Endometrium (tissue), 2 donors: ENCODE results near the gene NINL.

Source experiments
- FAIRE-seq: peaks from 2 replicates; lab custom pipeline; 2012; peaks lifted over from hg19 to GRCh38; lab: Jason Lieb, UNC
- donor health status: control.
- donor health status: control.

Gene NINL

DNA sequence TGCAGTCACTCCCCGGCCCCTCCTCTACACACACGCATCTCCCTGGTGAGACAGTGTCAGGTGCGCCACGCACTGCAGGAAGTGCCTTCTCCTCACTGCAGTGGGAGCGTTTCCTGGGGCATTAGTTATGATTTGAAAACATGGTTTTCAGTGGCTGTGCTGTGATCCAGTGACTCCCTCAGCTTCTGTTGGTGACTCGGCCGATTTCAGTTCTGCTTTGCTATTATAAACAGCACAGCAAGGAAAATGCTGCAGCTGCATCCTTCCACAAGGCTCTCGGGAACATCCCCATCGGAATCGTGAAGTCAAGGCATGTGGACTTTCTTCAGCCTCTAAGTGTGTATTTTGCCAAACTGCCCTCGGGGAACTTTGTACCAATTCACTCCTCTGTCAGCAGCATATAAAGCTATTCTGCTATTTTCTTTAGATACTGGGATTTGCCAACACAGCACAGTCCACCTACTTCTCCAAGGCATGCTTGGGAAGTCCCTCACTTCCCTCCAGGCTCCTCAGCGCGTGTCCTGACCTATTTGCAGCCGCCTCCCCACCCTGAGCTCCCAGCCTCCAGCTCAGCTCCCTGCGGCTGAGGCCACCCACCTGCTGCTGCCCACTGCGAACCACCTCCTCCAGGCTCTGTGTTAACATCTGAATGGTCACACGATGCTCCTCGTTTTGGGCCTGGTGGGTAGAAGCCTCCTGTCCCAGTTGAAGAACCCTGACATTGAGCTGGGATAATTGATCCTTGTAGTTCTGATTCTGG, 123.4 kb downstream of the NINL start:
- no peak for FAIRE-seq

DNA sequence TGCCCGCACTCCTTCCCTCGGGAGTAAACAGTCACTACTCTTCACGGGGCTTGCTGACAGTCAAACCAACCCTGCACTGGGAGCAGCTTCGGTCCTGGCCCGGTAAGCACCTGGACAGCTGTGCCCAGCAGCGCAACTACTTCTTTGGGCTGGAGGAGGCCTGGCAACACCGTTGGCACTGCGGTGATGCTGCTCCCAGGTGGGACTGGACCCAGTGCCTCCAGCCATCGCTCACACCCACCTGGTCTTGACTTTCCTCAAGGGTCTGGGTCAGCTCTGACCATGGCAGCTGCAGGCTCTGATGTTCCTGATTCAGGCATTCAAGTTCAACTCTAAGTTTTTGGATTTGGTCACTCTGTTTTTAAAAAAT, 124.1 kb downstream of the NINL start:
- no peak for FAIRE-seq

DNA sequence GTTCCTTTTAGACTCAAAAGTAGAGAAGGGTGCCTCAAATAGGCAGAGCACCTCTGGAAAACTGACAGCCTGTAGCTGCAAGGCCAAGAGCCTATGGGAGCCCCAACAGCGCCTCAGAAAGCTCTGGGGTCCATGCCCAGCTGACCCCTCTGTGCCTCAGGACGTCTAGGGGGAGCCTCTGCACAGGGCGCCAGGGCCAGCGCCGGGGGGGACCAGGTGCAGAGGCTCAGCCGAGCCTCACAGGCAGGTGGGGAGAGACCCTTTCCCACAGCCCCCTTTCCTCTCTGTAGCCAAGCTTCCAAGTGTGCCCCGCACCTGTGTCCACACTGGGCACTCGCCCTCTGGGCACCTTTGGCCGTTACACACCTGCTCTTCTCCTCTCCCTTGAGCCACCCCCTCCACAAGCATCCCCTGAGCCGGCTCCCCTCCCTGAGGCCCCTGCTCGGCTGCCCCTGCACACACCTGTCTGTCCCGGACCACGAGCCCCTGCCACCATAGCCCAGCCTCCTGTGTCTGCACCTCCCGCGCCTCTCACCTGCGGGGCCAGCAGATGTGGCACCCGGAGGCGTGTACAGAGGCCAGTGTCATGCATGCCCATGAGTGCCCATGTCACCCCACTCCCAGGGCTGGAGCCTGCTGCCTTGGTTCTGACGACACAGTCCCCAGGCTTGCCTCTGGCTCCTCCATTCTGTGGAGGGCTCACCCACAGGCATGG, 124.6 kb downstream of the NINL start:
- no peak for FAIRE-seq

DNA sequence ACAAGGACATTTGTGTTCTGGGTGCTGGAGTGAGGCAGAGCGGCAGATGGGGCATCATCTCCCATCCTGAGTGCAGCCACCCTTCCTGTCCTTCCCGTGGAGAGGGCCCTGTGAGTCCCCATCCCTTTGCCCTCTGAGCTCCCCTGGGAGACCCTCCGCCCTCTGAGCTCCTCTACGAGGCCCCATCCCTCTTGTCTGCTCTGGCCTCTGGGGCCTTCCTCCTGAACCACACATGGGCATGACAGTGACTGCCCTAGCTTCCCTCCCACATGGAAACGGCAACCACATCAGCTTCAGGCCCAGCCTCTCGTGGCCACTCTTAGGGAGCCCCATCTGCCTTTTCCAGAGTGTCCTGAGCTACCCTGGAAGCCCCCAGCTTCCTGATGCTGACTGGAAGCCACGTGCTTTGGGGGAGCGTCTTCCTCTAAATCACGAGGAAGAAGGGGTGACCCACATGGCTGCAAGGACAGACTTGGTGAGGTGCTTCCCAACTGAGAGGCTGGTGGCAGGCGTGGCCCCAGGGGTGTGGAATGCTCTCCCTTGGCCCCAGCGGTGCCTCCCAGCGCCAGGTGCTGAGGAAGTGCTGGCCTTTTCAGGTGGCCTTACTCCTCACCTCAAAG, 125.3 kb downstream of the NINL start:
- FAIRE-seq, result no peak

DNA sequence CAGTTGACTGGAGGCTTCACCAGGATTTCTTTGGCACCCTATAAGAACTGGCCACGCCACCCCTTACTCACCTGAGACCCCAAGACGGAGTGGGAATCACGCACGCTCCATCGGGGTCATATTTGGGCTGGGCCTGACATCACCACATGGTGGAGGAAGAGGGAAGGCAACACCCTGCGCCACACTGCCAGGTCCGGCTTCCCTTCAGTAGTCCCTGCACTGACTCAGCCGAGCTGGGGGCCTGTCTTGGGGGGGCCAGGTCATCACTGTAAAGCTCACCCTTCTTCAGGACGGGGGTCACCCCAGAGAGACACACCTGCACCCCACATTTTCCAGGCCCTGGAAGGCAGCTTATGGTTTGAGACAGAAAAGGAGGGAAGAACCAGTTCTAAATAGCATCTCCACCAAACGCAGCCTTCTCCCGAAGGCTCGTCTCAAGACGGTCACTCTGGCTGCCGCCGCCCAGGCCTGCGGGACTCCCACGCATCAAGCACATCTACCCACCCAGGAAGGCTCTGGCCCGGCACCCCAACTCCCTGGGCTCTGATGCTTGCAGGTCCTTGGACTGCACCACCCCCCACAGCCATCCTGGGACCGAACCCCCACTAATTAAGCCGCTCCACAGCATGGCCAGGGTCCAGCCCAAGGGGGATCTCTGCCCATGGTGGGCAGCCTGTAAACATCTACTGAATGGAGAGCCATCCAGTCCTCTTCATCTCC, 126.1 kb downstream of the NINL start:
- FAIRE-seq, result no peak

DNA sequence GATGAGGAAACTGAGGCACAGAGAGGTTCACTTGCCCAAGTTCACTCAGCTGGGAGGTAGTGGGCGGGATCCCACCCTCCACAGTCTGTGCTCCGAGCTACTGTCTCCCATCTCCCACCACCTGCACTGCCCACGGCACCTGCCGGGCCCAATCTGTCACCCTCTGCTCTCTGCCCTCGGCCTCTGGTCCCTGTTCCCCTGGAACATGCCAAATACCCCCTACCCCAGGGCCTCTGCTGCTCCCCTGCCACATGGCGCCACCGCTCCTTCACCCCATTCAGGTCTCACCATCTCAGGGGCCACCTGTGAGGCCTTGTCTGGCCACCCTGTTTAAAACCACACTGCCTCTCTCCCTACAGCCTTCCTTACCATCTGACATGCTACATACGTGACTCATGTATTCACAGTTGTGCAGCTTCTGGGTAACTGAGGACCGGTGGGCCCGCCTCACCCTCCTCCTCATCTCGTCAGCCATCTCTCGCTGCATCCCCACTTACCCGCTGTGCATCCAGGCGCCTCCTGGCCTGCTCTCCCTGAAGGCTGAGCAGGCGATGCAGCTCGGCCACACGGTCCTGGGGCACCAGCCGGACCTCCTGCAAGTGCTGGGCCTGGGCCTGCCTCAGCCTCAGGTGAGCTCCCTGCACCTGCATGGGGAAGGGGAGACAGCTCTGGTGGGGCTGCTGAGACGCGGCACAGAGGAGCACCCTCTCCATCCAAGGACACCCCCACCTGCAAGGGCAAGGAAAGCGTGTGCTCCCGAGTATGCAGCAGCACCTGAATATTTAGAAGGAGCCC, 127.2 kb downstream of the NINL start:
- FAIRE-seq, result no peak

DNA sequence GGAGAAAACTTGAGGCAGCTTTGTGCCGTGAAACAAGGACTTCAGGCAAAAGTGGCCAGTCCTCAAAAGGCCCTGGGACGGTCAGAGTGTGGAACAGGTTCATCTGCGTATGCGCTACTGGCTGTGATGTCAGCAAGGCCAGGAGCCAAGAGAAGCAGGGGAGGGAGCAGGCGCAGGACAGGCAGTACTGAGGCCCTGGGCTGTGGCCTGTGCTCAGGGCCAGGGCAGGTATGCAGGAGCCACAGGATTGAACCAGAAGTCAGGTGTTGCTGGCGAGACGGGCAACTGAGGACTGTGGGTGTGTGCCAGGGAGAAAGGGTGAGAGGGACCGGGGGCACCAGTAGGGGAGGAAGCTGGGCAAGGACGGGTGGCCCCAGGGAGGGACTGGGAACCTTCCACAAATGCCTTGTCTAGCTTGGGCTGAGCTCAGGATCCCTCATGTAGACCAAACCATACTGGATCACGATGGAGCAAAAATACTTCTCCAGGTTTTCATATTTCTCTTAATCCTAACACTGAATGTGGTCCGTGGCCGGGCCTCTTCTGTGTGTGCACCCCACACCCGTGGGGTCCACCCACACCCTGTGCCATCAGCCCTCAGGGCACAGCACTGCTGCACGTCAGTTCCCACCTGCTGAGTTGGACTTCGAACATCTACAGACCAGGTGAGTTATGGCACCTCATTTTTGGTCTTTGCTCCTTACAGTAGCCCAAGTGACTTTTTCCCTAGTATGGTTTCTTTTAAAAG, 131.0 kb downstream of the NINL start:
- FAIRE-seq, result no peak

DNA sequence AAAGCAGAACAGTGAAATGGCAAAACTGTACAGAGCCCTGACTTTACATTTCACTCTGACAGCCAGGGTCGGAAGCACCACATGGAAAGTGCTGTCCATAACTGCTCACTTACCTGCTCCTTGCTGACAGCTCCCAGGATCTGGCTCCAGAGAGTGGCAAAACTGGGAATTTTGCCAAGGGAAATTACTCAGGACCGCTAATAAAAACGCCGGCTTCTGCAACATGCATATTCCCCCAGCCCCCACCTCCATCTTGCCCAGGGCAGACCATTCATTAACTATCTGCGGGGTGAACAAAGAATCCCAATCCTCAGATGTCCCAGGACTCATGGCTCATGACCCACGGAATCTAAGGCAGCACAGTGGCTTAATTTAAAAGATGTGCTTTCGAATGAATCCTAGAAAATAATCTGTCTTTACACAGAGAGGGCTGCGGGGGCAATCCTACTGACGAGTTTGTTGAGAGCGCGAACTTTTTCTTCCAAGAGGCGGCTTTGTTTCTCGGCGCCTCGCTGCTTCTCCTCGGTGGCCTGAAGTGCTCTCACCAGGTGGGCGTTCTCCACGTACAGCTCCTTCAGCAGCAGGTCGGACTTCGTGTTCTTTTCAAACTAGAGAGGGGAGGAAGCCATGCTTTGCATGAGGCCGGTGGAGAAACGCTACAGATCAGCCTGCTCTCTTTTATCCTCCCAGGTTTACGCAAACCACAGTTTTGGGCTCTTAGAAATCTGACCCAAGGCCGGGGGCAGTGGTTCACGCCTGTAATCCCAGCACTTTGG, 132.1 kb downstream of the NINL start:
- no peak for FAIRE-seq

DNA sequence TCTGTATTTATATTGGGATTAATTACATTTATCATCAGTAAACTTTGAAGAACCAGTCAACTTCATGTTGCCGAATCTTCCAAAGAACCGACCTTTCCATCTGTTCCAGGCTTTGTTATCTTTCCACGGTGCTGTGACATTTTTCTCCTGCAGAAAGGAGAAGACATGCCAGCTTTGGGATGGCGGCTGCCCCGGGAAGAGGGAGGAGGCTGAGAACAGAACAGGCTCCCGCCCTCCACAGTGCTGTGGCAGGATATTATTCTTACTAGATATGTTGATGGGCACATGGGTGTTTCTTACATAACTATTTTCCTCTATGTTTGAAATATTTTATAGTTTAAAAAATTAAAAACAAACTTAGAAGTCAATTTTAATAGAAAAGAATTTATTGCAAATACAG, 133.0 kb downstream of the NINL start:
- FAIRE-seq, result no peak

DNA sequence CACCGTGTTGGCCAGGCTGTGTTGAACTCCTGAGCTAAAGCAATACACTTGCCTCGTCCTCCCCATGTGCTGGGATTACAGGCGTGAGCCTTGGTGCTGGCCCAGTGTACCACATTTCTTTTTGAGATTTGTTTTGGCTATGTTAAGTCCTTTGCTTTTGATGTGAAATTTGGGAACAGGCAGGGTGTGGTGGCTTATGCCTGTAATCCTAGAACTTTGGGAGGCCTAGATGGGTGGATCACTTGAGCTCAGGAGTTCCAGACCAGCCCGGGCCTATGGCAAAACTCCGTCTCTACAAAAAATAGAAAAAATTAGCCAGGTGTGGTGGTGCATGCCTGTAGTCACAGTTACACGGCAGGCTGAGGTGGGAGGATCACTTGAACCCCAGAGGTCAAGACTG, 137.7 kb downstream of the NINL start:
- FAIRE-seq, result no peak

DNA sequence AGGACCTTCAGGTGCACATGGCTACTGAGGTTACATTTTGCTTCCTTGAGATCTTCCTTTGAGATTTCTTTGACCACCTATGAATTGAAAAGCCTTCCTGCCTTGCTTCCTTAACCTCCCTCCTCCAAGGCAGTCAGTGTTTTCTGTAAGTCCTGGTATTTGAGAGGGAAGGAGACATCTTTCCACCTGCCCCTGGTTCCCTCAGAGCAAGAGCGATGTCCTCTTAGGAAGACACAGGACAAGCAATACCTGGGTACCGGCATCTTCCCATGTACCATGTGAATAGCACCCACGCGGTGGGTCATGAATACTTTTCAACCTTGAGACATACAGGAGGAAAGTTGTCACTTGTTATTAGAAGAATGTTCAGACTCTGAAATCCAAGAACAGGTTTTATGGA, 140.8 kb downstream of the NINL start:
- FAIRE-seq, result no peak

DNA sequence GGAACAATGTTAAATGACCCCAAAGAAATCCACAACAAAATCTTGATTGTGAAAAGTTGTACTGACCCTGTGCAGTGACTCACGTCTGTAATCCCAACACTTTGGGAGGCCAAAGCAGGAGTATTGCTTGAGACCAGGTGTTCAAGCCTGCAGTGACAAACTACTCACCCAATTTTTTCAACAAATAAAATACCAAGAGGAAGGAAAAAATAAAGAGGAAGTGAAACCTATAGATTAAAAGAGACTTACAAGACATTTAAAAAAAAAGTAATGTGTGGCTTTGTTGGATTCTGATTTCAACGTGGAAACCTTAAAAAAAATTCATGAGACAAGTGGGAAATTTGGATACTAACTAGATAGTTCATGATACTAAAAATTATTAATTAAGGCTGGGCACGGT, 146.0 kb downstream of the NINL start:
- FAIRE-seq, result no peak

DNA sequence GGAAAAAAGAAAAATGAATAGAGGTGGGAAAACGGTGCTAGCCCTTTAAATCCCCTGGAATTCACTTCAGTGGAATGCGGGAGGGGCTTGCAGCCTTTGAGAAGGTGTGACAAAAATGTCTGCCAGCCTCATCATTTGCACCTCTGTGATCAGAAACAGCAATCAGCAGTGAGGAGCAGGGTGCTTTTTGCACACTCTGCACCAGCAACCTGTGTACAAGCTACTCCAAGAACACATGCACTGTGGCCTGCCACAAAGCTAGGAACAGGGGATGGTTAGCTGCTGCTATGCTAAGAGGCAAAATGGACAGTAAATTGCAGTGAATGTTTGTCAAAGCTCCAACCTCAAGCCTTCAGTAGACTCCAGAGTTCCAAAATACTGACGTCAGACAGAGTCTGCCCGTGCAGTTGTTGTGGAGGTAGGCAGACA, 148.2 kb downstream of the NINL start:
- no peak for FAIRE-seq

DNA sequence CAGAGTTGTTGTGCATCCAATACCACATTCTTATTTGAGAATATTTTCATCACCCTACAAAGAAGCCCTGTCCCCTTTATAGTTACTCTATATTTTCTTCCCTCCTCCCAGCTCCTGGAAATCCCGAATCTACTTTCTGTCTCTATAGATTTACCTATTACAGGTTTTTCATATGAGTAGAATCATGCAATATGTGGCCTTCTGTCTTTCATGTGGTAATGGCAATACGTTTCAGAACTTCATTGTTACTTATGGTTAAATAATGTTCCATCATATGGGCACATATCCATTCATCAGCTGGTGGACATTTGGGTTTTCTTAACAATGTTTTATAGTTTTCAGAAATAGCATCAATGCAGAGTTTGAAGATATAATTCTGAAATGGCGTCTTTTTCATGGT, 160.8 kb downstream of the NINL start:
- FAIRE-seq, result no peak

DNA sequence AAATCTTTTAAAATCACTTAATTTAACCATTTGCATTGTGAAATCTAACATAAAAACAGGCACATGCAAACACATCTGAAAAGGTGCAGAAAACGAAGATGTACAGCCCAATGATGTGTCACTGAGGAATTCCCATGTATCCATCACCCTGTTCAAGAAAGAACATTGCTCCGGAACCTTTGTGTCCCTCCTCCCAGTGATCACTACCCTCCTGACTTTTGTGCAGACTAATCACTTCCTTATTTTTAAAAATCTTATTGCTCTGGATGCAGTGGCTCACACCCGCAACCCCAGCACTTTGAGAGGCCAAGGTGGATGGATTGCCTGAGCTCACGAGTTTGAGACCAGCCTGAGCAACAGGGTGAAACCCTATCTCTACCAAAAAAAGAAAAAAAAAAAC, 163.3 kb downstream of the NINL start:
- FAIRE-seq, result no peak

DNA sequence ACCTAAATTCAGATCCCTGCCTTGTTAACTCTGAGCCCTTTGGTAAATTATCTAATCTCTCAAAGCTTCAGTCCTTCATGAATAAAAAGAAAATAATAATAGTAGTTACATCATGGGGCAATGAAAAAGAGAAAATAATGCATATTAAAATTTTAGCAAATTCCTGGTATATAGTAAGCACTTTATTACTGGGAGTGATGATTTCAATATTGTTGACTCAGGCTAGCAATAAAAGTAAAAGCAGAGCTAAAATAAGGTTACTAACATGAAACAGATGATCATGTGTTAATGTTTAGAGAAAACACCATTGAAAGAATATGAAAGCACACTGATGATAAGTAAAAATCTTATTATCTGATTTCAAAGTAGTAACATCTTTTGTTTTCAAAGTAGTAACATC, 164.2 kb downstream of the NINL start:
- FAIRE-seq, result peak; percentile 99

DNA sequence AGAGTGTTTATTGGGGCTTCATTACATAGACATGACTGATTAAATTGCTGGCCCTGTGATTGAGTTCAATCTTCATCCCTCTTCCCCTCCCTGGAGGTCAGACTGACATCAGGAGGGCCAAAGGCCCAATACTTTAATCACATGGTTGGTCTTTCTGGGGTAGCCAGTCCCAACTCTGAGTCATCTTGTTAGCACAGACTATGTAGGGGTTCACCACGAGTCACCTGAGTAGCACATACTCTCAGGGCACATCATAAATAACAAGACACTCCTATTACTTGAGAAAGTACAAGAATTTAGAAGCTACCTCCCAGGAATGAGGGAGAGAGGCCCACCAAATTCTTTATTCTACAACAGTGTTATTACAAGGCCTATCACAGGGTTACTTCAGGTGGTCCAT, 166.6 kb downstream of the NINL start:
- no peak for FAIRE-seq

DNA sequence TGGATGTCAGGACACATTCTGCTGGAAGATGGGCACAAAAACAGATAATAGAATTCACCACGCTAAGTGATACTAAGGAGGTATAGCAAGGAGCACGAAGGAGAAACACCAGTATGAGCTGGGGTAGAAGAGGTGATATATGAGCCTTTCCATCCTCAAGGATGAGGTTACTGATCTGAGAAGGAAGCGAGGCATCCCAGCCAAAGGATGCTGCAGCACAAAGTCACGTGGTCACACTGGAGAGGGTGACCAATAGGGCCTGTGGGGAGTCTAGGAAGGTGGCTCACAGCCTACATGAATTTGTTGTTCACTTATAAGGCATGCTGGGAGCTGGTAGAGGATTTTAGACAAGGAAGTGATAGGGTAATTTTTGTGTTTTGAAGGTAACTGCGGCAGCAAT, 176.4 kb downstream of the NINL start:
- FAIRE-seq, result no peak

DNA sequence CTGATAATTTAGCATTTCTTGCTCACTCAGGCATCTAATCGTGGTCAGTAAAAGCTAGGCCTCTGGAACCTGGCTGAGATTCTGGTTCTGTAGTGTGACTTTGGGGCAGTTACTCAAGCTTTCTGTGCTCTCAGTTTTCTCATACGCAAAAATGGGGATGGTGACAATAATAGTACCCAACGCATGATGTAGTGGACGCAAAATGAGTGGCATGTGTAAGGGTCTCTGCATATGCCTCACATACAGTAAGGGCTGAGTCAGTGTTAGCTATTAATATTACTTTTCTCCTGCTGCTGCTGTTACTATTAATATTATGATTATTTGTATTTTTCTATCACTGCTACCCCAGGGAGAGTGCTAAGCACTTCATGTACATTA, 177.2 kb downstream of the NINL start:
- no peak for FAIRE-seq

DNA sequence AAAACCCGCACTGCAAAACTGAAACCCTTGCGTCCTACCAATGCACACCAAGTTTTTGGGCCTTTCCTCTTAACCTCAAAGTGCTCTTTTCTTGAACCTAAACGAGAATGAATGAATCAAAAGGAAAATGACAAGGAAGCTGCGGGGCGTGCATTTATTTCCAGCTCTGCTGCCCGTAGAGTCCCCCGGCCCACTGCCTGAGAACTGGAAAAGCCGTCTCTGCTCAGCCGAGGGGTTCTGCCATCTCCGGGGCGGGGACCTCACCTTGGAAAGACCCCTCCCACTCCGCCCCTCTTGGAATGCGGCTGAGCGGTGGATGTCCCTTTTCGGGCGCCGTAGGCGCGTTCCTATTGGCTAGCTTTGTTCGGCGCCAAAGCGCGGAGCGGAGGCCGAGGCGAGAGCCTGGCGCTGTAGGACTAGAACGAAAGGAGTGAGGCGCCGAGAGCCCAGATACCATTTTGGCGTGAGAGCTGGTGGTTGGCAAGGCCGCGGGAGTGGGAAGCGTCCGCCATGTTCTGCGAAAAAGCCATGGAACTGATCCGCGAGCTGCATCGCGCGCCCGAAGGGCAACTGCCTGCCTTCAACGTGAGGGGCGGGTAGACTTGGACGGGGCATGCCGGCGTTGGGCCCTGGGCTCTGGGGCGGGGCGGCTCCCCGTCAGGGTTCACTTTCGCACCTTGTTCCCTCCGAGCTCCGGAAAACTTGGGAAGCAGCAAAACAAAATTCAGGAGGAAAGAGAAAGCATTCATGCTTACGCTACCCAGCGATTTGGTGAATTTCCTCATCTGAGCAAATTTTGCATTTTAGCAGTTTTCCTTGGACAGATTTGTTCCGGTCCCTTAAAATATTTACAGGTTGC, 177.8 kb downstream of the NINL start, which contains the start of gene GINS1:
Gene GINS1, plus strand, starts transcription at position 363 of the 859 bp plus-strand sequence. Its CDS starts 148 bp downstream, at position 511.
- no peak for FAIRE-seq
